T-helper 2 cell (primary cell): ENCODE data around the gene AFF1.
"Not testable (repeated sequence)": the region's sequence is repeated elsewhere in the genome, so short reads cannot be mapped to it uniquely, and the experiment has no call there.

Experiments used
- DNase-seq, 5 experiments: peaks; one replicate each; pipeline versions ENCODE4 v3.0.0 to v3.0.0-alpha.2; 2012 to 2022

Gene AFF1

GRCh38 chr4:87058356-87059073 is 123.7 kb downstream of the AFF1 start:
- DNase-seq: peak in 2 of 5 experiments; percentile 59 to 76

DNA sequence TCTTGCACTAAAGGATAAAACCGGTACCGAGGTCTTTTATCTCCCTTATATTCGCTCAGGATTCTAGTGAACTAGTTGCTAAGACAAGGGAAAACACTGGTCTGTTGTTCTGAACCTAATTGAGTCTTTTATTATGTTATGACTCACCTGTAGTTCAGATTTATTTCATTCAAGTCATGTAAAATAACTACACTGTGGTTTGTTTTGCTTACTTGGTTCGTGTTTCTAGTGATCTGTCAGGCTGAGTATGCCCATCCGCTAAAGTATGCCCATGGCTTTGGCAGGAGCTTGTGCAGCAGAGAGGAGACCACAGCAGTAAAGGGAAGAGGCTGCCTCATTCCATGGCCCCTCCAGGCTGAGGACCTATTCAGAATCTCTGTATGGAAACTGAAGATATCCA is 126.1 kb downstream of the AFF1 start:
- peak in 2 of 5 experiments; percentile 15 to 84 for DNase-seq

GRCh38 chr4:87065021-87065420 is 130.2 kb downstream of the AFF1 start:
- no peak for DNase-seq

- no peak for DNase-seq
These were observed 131.8 kb downstream of the AFF1 start for GRCh38 chr4:87066403-87067123.

- no peak for DNase-seq
These were observed 132.5 kb downstream of the AFF1 start for GRCh38 chr4:87067124-87067885.

DNA sequence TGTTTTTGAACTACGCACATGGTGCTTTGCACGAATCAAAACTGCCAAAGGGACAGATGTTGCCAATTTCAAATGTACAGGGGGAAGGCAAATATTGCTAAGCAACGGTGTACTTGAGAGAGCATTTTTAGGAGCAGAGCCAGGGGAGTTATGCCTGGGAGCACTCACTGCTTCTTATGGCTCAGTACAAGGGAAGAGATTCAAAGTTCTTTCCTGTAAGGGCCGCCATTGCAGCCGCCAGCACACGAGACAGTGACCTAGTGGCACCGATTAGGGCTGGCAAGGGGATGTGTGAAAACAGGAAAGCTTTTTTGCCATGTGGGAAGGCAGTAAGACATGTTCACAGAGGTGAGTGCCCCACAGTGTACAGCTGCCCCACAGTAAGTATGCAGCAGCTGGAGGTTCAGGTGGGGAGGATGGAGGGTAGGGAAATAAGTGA is 133.8 kb downstream of the AFF1 start:
- no peak for DNase-seq

DNA sequence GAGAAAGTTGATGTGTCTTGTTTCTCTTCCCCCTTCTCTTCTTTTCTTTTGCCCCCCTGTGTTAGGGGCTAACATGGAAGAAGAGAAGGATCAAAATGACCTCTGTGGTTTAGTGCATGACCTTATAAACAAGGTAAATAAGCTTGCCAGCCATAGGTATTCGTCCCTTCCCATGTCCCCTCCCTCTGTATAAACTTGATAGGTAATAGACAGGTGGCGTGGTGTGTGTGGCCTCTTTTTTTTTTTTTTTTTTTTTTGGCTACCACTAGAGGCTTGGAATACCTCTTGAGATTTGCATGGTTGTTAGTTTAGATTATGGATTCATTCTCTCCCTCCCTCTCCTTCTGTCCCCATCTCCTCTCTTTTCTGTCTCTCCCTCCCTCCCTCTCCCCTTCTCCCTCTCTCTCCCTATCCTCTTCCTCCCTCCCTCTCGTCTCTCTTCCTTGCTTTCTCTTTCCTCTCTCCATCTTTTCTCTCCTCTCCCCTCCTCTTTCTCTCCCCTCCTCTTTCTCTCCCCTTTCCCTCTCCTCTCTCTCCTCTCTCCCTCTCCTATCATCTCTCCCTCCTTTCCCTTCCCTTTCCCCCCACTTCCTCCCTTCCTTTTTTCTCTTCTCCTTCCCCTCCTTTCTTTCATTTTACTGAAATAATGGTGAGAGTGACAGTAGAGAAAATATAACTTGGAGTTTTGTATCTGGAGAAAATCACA is 134.4 kb downstream of the AFF1 start:
- DNase-seq: no peak

GRCh38 chr4:87071401-87071800 is 136.6 kb downstream of the AFF1 start:
- DNase-seq: no peak

- not testable (repeated sequence) for DNase-seq
These were observed 137.7 kb downstream of the AFF1 start for GRCh38 chr4:87072545-87072944.

- peak in 3 of 5 experiments; percentile 20 to 97 (median 25) for DNase-seq
These were observed 138.6 kb downstream of the AFF1 start for GRCh38 chr4:87073199-87074120.

DNA sequence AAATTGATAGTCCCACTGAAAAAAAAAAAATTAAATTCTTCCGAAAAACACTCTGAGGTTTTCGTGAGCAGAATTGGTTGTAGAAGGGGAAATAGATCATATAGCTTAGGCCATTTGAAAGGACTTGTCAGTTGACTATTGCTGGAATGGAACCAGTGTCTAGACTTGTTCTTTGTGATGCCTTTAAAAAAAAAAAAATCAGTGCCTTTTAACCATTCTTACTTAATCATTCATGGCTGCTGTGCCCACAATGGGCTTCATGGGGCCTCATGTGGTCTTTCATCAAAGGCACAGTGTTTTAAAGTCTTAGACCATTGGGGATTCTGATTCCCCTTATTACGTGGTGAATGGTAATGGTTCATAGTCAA is 139.3 kb downstream of the AFF1 start:
- DNase-seq: no peak

GRCh38 chr4:87075876-87076275 is 141.1 kb downstream of the AFF1 start:
- DNase-seq: no peak

GRCh38 chr4:87076690-87077358 is 142.0 kb downstream of the AFF1 start:
- DNase-seq: no peak

- no peak for DNase-seq
These were observed 143.2 kb downstream of the AFF1 start for GRCh38 chr4:87077914-87078585.

DNA sequence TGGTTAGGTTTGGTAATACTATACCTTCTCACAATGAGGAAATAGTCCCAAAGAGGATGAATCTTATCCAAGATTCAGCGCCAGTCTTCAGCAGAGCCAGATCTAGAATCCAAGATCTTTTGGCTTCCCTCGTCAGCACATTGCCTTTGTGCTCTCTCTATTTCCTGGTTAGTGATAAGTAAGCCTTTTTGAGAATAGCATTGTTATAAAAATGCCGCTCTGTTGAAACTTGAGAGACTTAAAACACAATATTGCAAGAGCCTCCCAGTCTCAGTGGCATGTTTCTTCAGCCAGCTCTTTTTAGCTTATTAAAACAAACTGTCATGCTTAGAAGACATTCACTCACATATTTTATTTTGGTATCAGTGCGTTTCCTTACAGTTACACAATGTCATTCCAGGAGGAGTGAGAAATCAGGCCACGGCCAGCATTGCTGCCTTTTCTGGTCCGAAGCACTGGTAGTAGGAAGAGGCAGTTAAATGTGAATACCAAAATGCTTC is 144.2 kb downstream of the AFF1 start:
- DNase-seq: no peak

DNA sequence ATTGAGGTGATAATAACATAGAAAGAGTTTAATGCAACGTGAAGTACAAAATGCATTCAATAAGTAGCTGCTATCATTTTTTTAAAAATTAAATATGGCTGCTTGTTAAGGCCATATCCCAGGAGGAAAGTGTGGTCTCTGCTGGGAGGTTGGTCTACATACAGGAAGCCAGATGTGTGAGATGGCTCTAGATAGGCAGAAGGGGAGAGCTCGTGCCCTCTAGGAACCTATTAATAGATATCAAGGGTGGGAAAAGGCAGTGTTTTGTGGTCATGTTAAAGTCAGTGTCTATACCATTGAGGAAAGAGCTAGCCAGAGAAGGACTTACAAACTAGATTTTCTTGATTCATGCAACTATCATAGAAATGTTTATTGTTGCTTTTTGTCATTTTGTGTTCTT is 145.2 kb downstream of the AFF1 start:
- no peak for DNase-seq

DNA sequence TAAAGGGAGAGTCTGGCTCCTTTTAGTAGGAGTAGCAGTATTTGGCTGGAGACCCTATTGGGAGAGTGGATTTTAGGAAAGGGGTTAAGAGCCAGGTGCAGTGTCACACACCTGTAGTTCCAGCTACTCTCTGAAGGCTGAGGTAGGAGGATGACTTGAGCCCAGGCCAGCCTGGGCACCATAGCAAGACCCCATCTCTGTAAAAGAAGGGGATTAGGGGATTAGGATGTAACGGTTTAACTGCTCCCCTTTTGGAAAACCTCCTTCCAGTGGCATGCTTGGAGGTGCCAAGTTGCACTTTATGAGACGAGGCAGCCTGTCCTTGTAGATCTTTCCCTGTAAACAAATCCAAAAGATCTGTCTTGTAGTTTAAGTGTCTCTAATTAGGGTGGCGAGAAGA is 145.7 kb downstream of the AFF1 start:
- DNase-seq: no peak

- DNase-seq: no peak
These were observed 147.0 kb downstream of the AFF1 start for GRCh38 chr4:87081826-87082225.

- DNase-seq: not testable (repeated sequence)
These were observed 150.9 kb downstream of the AFF1 start for GRCh38 chr4:87085732-87086131.

- DNase-seq: no peak
These were observed 151.5 kb downstream of the AFF1 start for GRCh38 chr4:87086143-87086805.
